Kidney (tissue), 14 donors: Measurements from ENCODE around the gene CPT1B. TPM values are rescaled to one million over a fixed set of nuclear protein-coding genes. Genes with fewer than 3 reads are reported as not detected.

Experiments used
- DNase-seq, 5 donors: peaks; one replicate each; pipeline ENCODE4 v3.0.0-alpha.2; 2013 to 2020
- FAIRE-seq: peaks from 2 replicates; lab custom pipeline; 2012; peaks lifted over from hg19 to GRCh38; lab: Jason Lieb, UNC
- H3K27ac ChIP-seq, 2 donors: one replicate each; pipeline ENCODE4 v1.7.0; 2013; ENCODE audit warnings: low read depth in 2 of 2, low read length in 2 of 2, inconsistent platforms in 1 of 2
- H3K27me3 ChIP-seq: one replicate; pipeline ENCODE4 v1.7.1; 2013; ENCODE audit warnings: low read length, inconsistent platforms; ENCODE audit not compliant: control insufficient read depth, insufficient read depth
- H3K36me3 ChIP-seq, 3 donors: one replicate each; pipeline versions ENCODE4 v1.7.0 to v1.7.1; 2013; ENCODE audit warnings: low read length in 3 of 3, control low read depth in 1 of 3, inconsistent platforms in 1 of 3; ENCODE audit not compliant: insufficient read depth in 3 of 3, control insufficient read depth in 2 of 3
- H3K4me1 ChIP-seq, 3 donors: one replicate each; pipeline versions ENCODE4 v1.7.0 to v1.7.1; 2013; ENCODE audit warnings: low read length in 3 of 3, inconsistent platforms in 1 of 3, low read depth in 1 of 3; ENCODE audit not compliant: control insufficient read depth in 2 of 3, insufficient read depth in 2 of 3
- H3K4me3 ChIP-seq, 3 donors: one replicate each; pipeline versions ENCODE4 v1.7.0 to v1.8.1; 2013; ENCODE audit warnings: low read length in 3 of 3, control low read depth in 1 of 3, inconsistent platforms in 1 of 3
- H3K9ac ChIP-seq, 3 donors: one replicate each; pipeline versions ENCODE4 v1.7.0 to v1.7.1; 2013; ENCODE audit warnings: low read length in 3 of 3, control low read depth in 1 of 3, inconsistent platforms in 1 of 3
- H3K9me3 ChIP-seq, 3 donors: one replicate each; pipeline versions ENCODE4 v1.7.0 to v1.7.1; 2013; ENCODE audit warnings: low read length in 3 of 3, control low read depth in 1 of 3, inconsistent platforms in 1 of 3; ENCODE audit not compliant: control insufficient read depth in 2 of 3, insufficient read depth in 1 of 3
- intact Hi-C: fragments of 100-400 bp; cut with DNase I; formaldehyde crosslinking; loops from one replicate; pipeline ENCODE4 v1.11.1; 2022
- polyA plus RNA-seq: library from polyadenylated mRNA; stranded (reverse); fragments of 350-450 nt; fragmentation: Illumina TruSeq; extraction: RNeasy Lipid Tissue Mini Kit (QIAGEN cat#74804); gene quantifications from one replicate; pipeline ENCODE4 v1.2.3, GENCODE V29; 2014; ENCODE audit warnings: low read depth, low replicate concordance; ENCODE audit not compliant: insufficient read depth
- total RNA-seq: library from RNA; stranded (reverse); fragmentation: NEBNext Ultra II Directional; extraction: Animal tissue kit (Norgen Biotek cat#: 25700); gene quantifications from one replicate; pipeline ENCODE4 v1.2.1, GENCODE V29; 2021
- TF ChIP-seq, protein P1 (sequence below): IDR thresholded peaks from 3 replicates; pipeline ENCODE4 v1.5.1; 2012; ENCODE audit warnings: mild to moderate bottlenecking, moderate library complexity, borderline replicate concordance; ENCODE audit not compliant: insufficient read depth; ENCODE audit errors: extremely low read depth
- donor health status: control.
- donor health status: control.
- donor health status: control.
- donor health status: control.
- donor health status: control.
- donor health status: DM: yes; HTN: yes; CAD: no.
- donor health status: Normal renal cell carcinoma (clear cell type).

The CPT1B gene
- total and polyA plus RNA-seq, 2 donors from 2014 or later = 20.6 to 34.3 TPM

DNA sequence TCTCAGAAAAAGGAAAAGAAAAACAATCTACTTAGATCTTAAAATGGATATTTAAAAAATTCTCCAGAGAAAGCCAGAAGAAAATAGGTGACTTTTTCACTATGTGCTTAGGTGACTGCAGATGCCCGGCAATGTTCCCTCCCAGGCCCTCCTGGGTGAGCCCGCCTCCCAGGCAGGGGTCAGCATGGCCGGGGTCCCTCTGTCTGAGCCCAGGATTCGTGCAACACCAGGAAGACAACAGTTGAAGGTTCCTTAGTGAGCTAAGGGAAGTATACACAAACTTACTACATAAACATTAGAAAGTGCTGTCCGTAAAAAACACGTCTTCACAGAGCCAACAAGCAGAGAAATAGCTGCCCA lies 33.9 kb upstream of the CPT1B start:
- Histone ChIP-seq H3K36me3 (no peaks in the 10 kb centered on the region), H3K4me1 (no peaks in the 10 kb centered on the region), H3K9ac (no peak overlapping the region), H3K27me3 (no peaks in the 10 kb centered on the region), H3K9me3 (no peaks in the 10 kb centered on the region), H3K4me3 (no peak overlapping the region), H3K27ac (no peak overlapping the region)
- FAIRE-seq (no peak), DNase-seq (no peak)
- intact Hi-C loops = no loop called here
- TF ChIP-seq, protein P1, sequence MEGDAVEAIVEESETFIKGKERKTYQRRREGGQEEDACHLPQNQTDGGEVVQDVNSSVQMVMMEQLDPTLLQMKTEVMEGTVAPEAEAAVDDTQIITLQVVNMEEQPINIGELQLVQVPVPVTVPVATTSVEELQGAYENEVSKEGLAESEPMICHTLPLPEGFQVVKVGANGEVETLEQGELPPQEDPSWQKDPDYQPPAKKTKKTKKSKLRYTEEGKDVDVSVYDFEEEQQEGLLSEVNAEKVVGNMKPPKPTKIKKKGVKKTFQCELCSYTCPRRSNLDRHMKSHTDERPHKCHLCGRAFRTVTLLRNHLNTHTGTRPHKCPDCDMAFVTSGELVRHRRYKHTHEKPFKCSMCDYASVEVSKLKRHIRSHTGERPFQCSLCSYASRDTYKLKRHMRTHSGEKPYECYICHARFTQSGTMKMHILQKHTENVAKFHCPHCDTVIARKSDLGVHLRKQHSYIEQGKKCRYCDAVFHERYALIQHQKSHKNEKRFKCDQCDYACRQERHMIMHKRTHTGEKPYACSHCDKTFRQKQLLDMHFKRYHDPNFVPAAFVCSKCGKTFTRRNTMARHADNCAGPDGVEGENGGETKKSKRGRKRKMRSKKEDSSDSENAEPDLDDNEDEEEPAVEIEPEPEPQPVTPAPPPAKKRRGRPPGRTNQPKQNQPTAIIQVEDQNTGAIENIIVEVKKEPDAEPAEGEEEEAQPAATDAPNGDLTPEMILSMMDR = no peak

DNA sequence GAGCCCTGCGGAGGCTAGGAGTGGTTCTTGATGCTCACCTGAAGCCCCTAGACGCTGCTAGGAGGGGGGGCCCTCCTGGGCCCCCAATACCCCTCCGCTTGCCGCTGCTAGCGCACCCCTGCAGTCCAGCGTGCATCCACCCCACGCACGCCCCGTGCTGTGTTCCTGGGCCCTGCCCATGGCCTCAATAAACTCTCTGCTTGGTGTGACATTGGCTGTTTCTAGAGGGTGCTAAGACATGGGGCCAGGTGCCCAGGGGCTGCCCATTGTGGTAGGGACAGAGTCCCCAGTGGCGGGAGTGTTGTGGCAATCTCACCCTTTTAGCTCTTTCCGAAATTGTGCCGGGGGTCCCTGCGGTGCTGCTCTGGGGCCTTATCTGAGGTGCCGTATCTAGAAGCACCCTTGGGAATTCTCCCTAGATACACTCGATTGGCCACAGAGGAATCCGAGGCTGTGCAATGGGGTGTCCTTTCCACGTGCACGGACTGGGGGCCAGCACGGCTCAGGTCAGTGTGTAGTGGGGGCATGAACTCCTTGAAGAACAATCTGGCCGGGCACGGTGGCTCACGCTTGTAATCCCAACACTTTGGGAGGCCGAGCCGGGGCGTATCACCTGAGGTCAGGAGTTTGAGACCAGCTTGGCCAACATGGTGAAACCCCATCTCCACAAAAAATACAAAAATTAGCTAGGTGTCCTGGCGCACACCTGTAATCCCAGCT lies 33.3 kb upstream of the CPT1B start:
- intact Hi-C loops = no loop called here
- no peaks in the 10 kb centered on the region for H3K27me3 ChIP-seq
- H3K4me3 ChIP-seq = no peak overlapping the region
- no peak overlapping the region for H3K27ac ChIP-seq
- H3K36me3 ChIP-seq = no peaks in the 10 kb centered on the region
- FAIRE-seq (no peak), DNase-seq (no peak)
- H3K9me3 ChIP-seq = no peaks in the 10 kb centered on the region
- TF ChIP-seq, protein P1 = no peak
- H3K9ac ChIP-seq = no peak overlapping the region
- no peaks in the 10 kb centered on the region for H3K4me1 ChIP-seq

DNA sequence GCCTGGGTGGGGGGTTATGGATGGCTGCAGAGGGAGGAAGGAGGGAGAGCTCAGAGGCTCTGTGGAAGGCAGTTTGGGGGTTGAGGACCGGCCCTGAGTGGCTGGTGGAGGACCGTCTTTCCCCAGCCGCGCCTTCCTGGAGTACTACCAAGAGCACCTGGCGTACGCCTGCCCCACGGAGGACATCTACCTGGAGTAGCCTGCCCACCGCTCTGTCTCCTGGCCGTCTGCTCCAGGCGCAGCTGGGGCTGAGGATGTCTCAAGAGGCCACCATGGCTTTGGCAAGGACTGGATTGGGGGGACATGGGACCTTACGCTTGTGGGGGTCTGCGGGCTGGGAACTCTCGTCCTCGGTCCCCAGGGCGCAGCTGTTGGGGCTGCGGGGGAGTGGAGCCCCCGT lies 32.4 kb upstream of the CPT1B start:
- no peak overlapping the region for H3K9ac ChIP-seq
- DNase-seq = no peak
- no peak overlapping the region for H3K27ac ChIP-seq
- H3K4me3 ChIP-seq = no peak overlapping the region
- TF ChIP-seq, protein P1 = no peak
- H3K9me3 ChIP-seq = no peaks in the 10 kb centered on the region
- no peaks in the 10 kb centered on the region for H3K27me3 ChIP-seq
- no peaks in the 10 kb centered on the region for H3K36me3 ChIP-seq
- no peaks in the 10 kb centered on the region for H3K4me1 ChIP-seq
- intact Hi-C loops = no loop called here
- no peak for FAIRE-seq
